ENCODE measurements around the gene ZHX3.

GRCh38 chr20:41293269-41294037 lies 24.1 kb downstream of the ZHX3 start:
- TF ChIP-seq CTCF (IDR thresholded peaks at IDR 0.05 in 8 of 11, conservative IDR thresholded peaks at IDR 0.05 in 3 of 11) (no peak), POLR2AphosphoS5 (IDR thresholded peaks at IDR 0.05) (no peak), POLR2A (IDR thresholded peaks at IDR 0.05) (no peak)

Data from spleen (tissue), 7 donors.